ENCODE results near the gene OR51B4. TPM values are rescaled to one million over a fixed set of nuclear protein-coding genes. Genes with fewer than 3 reads are reported as not detected.

OR51B4 gene
- polyA plus RNA-seq, 1 donor from 2014 or later: not detected

DNA sequence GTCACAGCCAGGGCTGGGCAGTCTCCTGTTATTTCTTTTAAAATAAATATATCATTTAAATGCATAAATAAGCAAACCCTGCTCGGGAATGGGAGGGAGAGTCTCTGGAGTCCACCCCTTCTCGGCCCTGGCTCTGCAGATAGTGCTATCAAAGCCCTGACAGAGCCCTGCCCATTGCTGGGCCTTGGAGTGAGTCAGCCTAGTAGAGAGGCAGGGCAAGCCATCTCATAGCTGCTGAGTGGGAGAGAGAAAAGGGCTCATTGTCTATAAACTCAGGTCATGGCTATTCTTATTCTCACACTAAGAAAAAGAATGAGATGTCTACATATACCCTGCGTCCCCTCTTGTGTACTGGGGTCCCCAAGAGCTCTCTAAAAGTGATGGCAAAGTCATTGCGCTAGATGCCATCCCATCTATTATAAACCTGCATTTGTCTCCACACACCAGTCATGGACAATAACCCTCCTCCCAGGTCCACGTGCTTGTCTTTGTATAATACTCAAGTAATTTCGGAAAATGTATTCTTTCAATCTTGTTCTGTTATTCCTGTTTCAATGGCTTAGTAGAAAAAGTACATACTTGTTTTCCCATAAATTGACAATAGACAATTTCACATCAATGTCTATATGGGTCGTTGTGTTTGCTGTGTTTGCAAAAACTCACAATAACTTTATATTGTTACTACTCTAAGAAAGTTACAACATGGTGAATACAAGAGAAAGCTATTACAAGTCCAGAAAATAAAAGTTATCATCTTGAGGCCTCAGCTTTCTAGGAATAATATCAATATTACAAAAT, 13.4 kb downstream of the OR51B4 start:
- Histone ChIP-seq H3K79me2 (replicated peaks; ENCODE audit: insufficient read depth, low read length) (no peaks in the 10 kb centered on the region), H3K9me2 (ENCODE audit: insufficient read depth, low read length) (no peaks in the 10 kb centered on the region), H3K4me3 (ENCODE audit: low read length) (no peak overlapping the region), H3K9me3 (ENCODE audit: low read length) (no peaks in the 10 kb centered on the region), H3K27me3 (ENCODE audit: insufficient read depth, low read depth, low read length) (no peaks in the 10 kb centered on the region), H2AFZ (ENCODE audit: low read depth, low read length) (no peak overlapping the region), H3K9ac (ENCODE audit: low read length) (no peak overlapping the region), H3K27ac (ENCODE audit: low read length) (no peak overlapping the region), H3F3A (ENCODE audit: insufficient read depth, low read length, poor library complexity, severe bottlenecking) (no peaks in the 10 kb centered on the region), H3K4me2 (ENCODE audit: low read length) (no peak overlapping the region), H3K36me3 (ENCODE audit: insufficient read depth, low read length) (no peaks in the 10 kb centered on the region), H4K20me1 (ENCODE audit: insufficient read depth) (no peaks in the 10 kb centered on the region)
- TF ChIP-seq RAD21 (conservative IDR thresholded peaks at IDR 0.05) (no peak), POLR2AphosphoS5 (IDR thresholded peaks at IDR 0.05) (no peak), EZH2 (IDR thresholded peaks at IDR 0.05; ENCODE audit: borderline replicate concordance, insufficient read depth, low read length, poor library complexity, severe bottlenecking) (no peak), SMC3 (conservative IDR thresholded peaks at IDR 0.05; ENCODE audit: poor library complexity) (no peak), CTCF (IDR thresholded peaks at IDR 0.05; ENCODE audit: poor library complexity, severe bottlenecking) (no peak), MXI1 (conservative IDR thresholded peaks at IDR 0.05; ENCODE audit: poor library complexity, severe bottlenecking) (no peak), TAF1 (IDR thresholded peaks at IDR 0.05; ENCODE audit: low read depth) (no peak), EP300 (conservative IDR thresholded peaks at IDR 0.05; ENCODE audit: poor library complexity, severe bottlenecking) (no peak)
- TF ChIP-seq, protein P1, sequence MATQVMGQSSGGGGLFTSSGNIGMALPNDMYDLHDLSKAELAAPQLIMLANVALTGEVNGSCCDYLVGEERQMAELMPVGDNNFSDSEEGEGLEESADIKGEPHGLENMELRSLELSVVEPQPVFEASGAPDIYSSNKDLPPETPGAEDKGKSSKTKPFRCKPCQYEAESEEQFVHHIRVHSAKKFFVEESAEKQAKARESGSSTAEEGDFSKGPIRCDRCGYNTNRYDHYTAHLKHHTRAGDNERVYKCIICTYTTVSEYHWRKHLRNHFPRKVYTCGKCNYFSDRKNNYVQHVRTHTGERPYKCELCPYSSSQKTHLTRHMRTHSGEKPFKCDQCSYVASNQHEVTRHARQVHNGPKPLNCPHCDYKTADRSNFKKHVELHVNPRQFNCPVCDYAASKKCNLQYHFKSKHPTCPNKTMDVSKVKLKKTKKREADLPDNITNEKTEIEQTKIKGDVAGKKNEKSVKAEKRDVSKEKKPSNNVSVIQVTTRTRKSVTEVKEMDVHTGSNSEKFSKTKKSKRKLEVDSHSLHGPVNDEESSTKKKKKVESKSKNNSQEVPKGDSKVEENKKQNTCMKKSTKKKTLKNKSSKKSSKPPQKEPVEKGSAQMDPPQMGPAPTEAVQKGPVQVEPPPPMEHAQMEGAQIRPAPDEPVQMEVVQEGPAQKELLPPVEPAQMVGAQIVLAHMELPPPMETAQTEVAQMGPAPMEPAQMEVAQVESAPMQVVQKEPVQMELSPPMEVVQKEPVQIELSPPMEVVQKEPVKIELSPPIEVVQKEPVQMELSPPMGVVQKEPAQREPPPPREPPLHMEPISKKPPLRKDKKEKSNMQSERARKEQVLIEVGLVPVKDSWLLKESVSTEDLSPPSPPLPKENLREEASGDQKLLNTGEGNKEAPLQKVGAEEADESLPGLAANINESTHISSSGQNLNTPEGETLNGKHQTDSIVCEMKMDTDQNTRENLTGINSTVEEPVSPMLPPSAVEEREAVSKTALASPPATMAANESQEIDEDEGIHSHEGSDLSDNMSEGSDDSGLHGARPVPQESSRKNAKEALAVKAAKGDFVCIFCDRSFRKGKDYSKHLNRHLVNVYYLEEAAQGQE (IDR thresholded peaks at IDR 0.05; ENCODE audit: borderline replicate concordance): no peak

DNA sequence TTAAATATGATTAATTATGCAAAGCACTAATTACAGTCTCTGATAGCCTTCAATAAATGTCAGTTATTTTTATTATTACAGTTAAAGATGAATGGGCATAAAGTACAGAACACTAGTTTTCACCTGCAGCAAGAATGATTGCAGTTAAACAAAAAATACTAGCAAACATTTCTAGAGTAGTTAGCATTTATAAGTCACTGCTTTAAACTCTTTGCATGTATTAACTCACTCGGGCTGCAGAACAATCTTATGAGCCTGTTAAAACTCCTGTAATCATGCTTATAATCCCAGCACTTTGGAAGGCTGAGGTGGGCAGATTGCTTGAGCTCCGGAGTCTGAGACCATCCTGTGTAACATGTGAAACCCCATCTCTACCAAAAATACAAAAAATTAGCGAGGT, 14.8 kb downstream of the OR51B4 start:
- Histone ChIP-seq H3K9me3 (ENCODE audit: low read length) (no peaks in the 10 kb centered on the region), H3K36me3 (ENCODE audit: insufficient read depth, low read length) (no peaks in the 10 kb centered on the region), H3K79me2 (replicated peaks; ENCODE audit: insufficient read depth, low read length) (no peaks in the 10 kb centered on the region), H2AFZ (ENCODE audit: low read depth, low read length) (no peak overlapping the region), H4K20me1 (ENCODE audit: insufficient read depth) (no peaks in the 10 kb centered on the region), H3K9me2 (ENCODE audit: insufficient read depth, low read length) (no peaks in the 10 kb centered on the region), H3K27me3 (ENCODE audit: insufficient read depth, low read depth, low read length) (no peaks in the 10 kb centered on the region), H3K4me3 (ENCODE audit: low read length) (no peak overlapping the region), H3K27ac (ENCODE audit: low read length) (no peak overlapping the region), H3K4me2 (ENCODE audit: low read length) (no peak overlapping the region), H3K9ac (ENCODE audit: low read length) (no peak overlapping the region), H3F3A (ENCODE audit: insufficient read depth, low read length, poor library complexity, severe bottlenecking) (no peaks in the 10 kb centered on the region)
- TF ChIP-seq, protein P1 (IDR thresholded peaks at IDR 0.05; ENCODE audit: borderline replicate concordance): no peak
- TF ChIP-seq RAD21 (conservative IDR thresholded peaks at IDR 0.05) (no peak), EP300 (conservative IDR thresholded peaks at IDR 0.05; ENCODE audit: poor library complexity, severe bottlenecking) (no peak)
